HG03135 (cell line): ENCODE data around the gene PAFAH1B2.
"Not testable (repeated sequence)": the region's sequence is repeated elsewhere in the genome, so short reads cannot be mapped to it uniquely, and the experiment has no call there.

Experiments
- ATAC-seq: cut with Tn5 transposase; IDR thresholded peaks from one replicate; pipeline ENCODE4 v1.9.1; 2021; ENCODE audit warnings: mild to moderate bottlenecking, moderate library complexity; ENCODE audit not compliant: unreplicated experiment

Gene PAFAH1B2, protein sequence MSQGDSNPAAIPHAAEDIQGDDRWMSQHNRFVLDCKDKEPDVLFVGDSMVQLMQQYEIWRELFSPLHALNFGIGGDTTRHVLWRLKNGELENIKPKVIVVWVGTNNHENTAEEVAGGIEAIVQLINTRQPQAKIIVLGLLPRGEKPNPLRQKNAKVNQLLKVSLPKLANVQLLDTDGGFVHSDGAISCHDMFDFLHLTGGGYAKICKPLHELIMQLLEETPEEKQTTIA

DNA sequence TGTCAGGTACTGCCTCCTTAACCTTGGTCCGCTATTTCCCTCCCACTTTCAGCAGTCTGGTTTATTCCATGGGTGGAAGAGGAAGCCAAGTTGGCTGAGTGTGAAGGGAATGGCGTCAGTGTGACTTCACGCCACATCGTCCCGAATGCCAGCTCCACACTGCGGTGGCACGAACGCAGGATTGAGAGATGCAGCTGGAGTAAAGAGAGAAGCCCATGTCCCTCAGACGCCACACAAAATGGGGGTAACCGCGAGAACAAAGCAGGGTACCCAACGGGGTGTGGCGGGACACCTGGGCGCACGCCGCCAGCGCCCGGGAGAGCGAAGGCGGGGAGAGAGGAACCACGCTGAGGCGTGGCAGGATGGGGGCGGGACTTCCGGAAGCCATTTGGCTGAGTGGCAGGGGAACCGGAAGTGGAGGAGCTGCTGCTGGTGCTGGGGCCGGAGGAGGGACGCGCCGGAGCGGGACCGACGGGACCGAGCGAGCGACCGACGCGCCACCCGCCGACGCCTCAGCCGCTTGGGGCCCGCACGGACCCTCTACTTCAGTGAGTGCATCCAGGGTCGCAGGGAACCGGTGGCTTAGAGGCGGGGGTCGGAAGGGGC lies at the start of gene PAFAH1B2:
Gene PAFAH1B2 (plus strand): TSS at position 417 of the 606 bp plus-strand sequence. CDS start 8,161 bp downstream, outside the sequence.
- peak; percentile 98 for ATAC-seq

DNA sequence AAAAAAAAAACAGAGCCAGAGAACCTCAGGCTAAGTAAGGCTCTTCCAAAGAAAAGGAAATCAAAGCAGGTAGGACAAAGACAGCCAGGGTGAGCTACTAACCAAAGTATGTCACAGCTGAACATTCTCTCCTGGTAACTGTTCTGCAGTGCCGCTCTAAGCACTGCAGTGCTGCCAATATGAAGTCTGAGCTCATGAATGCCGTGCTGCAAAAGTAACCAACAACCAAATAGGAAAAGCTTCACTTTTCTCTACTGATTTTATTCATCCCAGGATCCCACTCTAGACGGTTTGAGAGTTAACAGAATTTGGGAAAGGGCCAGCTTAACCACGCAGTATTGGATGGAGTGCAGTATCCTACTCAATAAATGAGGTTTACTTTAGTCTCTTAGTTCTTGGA lies 49.3 kb upstream of the PAFAH1B2 start:
- ATAC-seq = no peak

DNA sequence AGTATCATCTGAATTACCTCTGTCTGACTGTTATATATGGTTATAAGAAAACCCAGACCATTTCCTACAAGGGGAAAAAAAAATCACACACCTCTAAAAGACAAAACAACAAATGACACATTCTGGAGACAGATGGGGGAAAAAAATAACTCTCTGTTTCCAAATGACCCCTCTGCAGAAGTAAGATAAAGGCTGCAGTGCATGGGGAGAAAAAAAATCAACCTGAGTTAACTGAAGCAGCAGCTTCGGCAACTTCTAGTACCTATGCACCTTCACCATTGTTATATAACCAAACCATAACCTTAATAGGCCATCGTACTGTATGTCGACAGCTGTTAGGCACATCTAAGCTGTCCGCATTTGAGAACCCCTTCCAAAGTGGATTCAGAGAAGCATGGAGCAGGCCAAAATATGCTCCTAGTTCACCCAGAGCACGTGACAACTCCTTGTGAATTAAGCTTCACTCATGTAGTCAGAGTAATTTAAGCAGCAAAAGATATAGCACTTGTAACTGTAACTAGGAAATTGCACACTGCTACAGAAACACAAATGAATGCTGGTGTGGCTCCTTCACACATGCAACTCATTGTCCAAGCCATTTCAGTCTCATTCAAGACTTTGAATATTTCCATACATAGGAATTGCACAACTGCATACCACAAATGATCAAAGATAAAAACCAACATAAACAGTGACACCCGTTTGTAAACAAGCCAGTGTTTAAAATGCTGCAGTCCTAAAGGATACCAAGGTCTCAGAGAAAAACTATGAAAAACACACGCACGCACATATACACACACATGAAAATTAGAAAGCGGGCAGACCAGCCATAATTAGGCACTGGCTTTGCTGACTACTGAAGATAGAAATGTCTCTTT lies 48.6 kb upstream of the PAFAH1B2 start:
- no peak for ATAC-seq

DNA sequence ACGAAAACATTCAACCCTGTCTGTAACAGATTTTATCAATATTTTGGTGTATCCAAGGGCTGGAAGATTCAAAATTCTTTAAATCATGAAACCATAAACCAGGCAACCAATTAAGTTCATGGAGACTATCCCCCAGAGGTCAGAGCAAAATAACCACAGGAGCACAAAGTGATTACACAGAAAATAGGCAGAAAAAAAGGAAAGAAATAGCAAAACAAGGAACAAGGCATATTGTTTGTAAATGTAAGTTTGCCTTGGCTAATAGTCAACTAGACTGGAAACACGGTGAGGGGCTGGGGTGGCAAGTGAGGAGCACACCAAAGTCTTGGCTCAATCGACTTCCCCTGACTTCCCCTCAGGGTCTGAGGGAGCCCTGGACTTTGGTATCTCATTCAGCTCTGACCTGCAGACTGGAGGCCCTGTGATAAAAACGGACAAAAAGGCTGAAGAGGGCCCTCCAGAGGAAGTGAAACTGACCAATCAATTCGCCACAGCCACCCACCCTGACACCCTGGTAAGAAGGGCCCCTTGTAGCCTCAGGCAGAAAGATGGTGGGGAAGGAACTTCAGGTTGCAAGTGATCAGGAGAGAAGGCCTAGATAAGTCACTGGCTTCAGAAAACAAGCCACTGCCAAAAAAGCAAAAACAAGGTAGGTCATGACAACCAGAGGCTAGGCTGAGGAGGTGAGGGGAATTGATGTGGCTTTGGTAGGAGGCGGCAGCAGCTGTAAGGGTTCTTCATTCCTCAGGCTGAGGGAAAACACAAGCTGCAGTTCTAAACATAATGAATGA lies 47.7 kb upstream of the PAFAH1B2 start:
- peak; percentile 34 for ATAC-seq

DNA sequence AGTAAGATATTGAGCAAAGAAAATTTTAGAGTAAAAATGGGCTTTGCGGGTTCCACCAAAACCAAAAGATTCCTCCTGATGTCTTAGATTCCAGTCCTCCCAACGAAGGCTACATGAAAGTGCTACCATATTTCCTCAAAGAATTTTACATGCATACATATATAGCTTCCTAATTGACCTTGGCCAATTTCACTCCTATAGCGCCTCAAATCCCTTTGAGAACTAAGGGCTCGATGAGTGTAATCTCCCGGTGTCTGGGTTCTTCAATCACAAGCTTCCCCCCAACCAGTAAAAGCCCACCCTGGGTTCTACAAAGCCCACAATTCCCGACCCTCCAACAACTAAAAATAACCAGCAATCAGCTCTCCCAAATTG lies 47.1 kb upstream of the PAFAH1B2 start:
- ATAC-seq = no peak

DNA sequence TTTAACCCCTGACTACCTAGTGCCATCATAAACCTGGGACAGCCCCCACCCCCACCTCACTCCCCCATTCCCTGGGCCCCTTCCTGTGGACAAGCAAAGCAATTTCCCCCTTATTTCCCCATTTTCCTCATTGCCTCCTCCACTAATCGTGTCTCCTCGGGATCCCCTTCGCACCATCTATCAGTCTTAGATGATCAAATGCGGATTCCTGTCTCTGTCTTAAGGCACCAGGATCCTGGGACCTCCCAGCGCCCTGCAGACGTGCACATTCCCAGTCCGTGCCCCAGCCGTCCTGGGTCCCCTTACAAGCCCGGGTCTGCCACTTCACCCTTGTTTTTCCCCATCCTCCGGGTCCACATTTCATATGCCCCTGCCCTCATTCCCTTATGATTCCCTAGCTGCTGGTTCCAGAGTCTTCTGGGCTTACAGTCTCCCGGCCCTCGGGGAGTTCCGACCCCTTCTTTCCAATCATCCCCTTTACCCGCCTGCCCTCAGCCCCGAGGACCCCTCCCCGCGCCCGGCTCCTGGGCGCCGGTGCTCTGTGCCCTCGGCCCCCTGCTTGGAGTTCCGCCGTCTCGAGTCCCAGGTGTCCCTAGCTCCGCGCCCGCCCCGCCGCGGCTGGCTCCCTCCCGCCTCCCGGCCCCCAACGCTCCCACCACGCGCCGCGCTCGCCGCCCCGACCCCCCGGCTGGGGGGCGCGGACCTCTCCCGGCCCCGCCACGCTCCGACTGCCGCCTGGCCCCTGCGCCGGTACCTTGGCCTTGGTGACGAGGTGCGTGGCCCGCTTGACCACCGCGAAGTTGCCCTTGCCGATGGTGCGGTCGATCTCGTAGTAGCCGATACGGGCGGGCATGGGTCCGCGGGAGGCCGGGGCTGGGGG lies 46.5 kb upstream of the PAFAH1B2 start:
- ATAC-seq = peak; percentile 25

DNA sequence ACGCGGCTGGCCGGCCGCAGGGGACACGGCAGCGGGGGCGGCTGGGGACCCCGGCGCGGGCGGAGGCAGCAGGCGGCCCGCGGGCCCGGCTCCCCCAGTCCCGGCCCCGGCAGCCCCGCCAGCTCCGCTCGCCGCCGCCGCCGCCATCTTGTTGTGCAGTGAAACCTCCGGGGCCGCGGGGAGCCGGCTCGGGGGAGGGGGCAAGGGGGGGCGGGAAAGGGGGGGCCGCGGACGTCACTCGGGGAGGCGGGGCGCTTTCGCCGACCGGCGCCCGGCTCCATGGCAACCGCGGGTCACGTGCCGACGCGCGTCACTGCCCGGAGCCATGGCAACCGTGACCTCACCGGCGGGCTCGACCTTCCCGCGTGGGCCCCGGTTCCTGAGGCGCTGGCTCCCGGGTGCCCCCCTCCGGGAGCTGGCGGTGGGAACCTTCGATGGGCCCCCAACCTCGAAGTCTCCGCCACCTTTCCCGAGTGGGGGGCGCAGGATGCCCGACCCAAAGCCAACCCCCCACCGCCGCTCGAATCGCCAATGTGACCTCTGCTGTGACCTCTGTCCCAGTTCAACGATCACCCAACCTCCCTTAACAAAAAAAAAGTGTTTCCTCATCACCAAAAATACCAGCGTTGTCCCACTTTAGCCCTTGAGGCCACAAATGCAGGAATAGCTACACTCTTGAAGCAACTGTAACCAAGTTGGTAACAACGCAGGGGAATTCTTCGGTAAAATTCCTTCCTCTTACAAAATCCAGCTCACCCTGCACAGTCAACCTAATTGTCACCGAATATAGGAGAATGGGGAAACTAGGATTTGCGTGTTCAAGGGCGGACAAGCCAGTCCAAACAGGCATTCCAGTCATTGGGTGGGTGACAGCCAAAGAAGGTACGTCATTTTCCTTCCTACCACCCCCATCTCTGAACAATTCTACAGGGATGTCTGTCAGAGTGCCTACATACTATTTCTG lies 45.5 kb upstream of the PAFAH1B2 start, which contains the start of gene SIK3:
Gene SIK3 (minus strand): TSS at position 160 of the 964 bp plus-strand sequence. CDS start 13 bp downstream, at position 147.
- peak; percentile 66 for ATAC-seq

DNA sequence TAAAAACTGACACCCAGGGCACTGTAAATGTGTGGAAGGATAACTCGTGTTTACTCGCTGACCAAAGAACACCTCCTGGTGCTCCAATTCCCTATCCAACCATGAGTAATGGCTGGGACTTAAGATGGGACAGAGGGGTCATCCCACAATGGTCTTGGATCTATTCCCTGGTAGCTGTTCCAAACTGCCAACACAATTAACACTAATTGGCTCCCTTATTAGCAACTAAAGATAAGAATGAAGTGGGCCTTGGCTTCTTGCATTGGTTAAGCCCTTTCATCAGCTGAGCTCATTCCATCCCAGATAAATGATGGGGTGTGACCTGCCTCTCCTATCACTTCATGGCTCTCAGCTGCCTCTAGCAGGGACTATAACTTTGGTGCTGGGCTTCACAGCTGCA lies 44.4 kb upstream of the PAFAH1B2 start:
- ATAC-seq = no peak

DNA sequence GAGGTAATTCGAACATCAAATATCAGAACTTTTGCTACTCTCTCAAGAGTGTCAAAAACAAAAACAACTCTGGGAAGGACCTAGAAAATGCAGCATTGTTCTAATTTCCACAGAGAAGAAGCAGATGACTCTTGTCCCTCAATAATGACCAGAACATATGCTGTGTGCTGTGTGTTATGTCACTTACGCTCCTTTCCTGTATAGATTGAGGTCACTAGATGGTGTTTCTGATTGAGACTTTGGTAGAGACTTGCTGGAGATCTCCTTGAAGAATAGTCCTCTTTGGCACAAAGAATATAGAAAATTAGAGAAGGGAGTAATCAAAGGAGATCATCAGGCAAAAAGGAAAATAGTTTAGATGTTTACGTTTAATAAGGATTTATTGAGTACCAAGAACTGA lies 43.5 kb upstream of the PAFAH1B2 start:
- ATAC-seq = no peak

DNA sequence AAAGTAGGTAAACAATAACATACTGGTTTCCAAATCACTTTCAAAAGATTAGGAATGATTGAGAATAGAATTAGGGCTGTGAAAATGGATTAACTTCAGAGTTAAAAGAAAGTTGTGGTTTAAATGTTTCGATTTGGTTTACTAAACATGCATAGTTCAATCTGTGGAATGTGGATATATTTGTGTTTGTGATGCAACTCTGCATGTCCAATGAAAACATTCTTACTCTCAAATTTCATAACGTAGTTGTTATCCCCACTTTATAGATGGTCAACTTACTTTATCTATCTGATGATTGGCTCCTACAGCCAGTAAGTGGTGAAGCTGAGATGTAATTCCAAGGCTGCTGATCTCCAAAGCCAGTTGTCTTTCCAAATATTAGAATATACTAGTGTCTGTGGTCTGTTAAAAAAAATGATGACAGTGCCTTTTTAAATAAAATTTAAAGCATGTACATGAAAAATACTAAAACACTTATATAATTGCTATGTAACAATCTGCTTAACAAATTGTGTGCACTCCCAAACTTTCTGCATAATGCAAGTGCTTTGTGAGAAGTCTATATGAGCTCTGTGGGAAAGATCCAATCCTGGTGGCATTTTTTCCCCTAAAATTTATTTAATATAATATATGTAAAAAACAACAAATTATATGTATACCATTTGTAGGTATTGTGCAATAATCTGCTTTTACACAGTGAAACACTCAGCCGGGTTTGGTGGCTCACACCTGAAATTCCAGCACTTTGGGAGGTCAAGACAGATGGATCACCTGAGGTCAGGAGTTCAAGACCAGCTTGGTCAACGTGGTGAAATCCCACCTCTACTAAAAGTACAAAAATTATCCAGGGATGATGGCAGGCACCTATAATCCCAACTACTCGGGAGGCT lies 36.1 kb upstream of the PAFAH1B2 start:
- ATAC-seq = no peak

DNA sequence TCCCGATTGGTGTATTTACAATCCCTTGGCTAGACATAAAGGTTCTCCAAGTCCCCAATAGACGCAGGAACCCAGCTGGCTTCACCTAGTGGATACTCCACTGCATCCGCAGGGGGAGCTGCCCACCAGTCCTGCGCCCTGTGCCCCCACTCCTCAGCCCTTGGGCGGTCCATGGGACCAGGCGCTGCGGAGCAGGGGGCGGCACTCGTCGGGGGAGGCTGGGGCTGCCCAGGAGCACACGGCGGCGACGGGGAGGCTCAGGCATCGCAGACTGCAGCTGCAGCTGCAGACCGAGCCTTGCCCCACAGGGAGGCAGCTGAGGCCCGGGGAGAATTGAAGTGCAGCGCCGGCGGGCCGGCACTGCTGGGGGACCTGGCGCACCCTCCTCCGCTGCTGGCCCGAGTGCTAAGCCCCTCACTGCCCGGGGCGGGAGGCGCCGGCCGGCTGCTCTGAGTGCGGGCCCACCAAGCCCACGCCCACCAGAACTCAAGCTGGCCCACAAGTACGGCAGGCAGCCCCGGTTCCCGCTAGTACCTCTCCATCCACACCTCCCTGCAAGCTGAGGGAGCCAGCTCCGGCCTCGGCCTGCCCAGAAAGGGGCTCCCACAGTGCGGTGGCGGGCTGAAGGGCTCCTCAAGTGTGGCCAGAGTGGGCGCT lies 33.7 kb upstream of the PAFAH1B2 start:
- ATAC-seq = no peak

DNA sequence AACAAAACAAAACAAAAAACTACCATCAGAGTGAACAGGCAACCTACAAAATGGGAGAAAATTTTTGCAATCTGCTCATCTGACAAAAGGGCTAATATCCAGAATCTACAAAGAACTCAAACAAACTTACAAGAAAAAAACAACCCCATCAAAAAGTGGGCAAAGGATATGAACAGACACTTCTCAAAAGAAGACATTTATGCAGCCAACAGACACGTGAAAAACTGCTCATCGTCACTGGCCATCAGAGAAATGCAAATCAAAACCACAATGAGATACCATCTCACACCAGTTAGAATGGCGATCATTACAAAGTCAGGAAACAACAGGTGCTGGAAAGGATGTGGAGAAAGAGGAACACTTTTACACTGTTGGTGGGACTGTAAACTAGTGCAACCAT lies 31.6 kb upstream of the PAFAH1B2 start:
- ATAC-seq = not testable (repeated sequence)

DNA sequence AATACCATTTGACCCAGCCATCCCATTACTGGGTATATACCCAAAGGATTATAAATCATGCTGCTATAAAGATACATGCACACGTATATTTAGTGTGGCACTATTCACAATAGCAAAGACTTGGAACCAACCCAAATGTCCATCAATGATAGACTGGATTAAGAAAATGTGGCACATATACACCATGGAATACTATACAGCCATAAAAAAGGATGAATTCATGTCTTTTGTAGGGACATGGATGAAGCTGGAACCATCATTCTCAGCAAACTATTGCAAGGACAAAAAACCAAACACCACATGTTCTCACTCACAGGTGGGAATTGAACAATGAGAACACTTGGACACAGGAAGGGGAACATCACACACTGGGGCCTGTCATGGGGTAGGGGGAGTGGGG lies 31.1 kb upstream of the PAFAH1B2 start:
- ATAC-seq = not testable (repeated sequence)

DNA sequence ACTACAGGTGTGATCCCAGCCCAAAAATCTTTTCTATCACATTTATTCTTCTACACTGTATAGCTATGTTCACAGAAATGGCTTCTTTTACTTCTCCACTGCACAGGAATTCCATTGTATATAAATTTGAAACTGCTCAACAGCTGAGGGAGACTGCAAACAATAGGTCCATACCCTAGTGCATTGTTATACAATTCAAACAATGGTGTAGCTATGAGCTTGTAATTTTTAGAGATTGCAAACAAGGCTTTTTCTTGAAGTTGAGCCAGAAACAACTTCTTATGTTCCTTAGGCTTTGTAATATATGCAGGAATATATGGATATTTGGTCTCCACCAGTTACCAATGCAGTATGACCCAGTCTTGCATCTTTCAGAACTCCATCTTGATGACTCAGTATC lies 26.4 kb upstream of the PAFAH1B2 start:
- ATAC-seq = no peak

DNA sequence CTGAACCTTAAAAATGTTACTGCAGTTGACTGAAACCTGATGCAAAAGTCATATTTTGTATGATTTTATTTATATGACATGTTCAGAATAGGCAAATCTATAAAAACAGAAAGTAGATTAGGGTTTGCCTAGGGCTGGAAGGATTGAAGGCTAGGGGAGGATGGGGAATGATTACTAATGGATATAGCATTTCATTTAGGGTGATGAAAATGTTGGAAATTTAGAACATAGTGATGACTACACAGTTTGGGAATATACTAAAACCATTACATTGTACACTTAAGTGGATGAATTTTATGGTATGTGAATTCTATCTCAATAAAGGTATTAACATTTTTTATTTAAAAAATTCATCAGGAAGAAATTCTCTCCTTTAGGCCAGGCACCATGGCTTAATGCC lies 22.9 kb upstream of the PAFAH1B2 start:
- ATAC-seq = no peak

DNA sequence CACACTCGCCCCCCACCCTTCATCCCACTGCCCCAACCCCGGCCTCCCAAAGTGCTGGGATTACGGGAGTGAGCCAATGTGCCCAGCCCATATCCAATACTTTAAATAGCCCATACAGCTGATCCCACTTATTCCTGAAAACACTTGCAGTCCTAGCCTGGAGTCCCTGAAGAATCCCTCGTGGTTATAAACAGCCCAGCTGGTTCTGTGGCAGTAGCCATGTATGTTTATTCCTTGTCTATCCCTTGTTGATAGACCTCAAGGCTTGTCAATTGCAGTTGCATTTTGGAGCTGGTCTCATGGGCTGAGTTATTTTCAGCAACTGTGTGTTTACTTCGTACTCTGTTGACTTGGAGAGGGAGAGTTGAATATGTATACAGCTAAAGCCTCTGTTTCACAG lies 21.5 kb upstream of the PAFAH1B2 start:
- no peak for ATAC-seq

DNA sequence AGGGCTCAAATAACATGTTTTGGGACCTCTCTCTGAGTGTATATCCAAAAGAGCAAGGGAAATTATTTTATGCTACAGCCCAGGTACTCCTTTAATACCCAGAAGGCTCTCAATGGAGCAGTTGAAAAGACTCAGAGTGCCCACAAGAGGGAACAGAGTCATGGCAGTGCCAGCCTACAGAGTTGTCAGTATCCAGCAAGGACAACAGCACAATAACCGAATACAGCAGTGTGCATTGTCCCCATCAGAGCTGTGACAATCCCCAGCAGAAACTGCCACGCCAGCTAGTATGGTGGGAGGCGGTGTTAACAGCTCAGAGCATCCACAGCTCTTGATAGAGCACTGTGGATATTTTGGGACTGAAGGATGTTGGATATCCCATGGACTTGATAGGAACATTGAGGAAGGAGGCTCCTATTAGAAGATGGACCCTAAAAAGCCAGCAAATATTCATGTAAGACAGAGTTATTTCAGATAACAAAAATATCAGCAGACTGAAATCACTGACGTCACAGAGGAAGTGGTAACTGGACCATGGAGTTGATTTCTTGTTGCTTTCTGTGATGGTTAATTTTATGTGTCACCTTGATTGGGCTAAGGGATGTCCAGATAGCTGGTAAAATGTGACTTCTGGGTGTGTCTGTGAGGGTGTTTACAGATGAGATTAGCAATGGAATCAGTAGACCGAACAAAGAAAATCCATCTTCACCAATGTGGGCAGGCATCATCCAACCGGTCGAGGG lies 17.7 kb upstream of the PAFAH1B2 start:
- no peak for ATAC-seq
